ENCODE data around the gene MX2.
"Not testable (repeated sequence)": the region's sequence is repeated elsewhere in the genome, so short reads cannot be mapped to it uniquely, and the experiment has no call there.

The MX2 gene

GRCh38 chr21:41333752-41334151, 28.1 kb upstream of the MX2 start:
- DNase-seq (ENCODE audit: insufficient read length, low spot score) (no peak), FAIRE-seq (no peak)

GRCh38 chr21:41337515-41337914, 24.3 kb upstream of the MX2 start:
- FAIRE-seq (peak; percentile 83), DNase-seq (ENCODE audit: insufficient read length, low spot score) (no peak)

GRCh38 chr21:41338455-41338854, 23.4 kb upstream of the MX2 start:
- DNase-seq (ENCODE audit: insufficient read length, low spot score) (no peak), FAIRE-seq (no peak)

GRCh38 chr21:41342035-41342434, 19.8 kb upstream of the MX2 start:
- FAIRE-seq (no peak), DNase-seq (ENCODE audit: insufficient read length, low spot score) (no peak)

- no peak for FAIRE-seq
- no peak for DNase-seq (ENCODE audit: insufficient read length, low spot score)
These were observed 17.7 kb upstream of the MX2 start for GRCh38 chr21:41344146-41344545.

GRCh38 chr21:41345356-41345755, 16.5 kb upstream of the MX2 start:
- no peak for DNase-seq (ENCODE audit: insufficient read length, low spot score)
- FAIRE-seq = no peak

- FAIRE-seq = no peak
- DNase-seq (ENCODE audit: insufficient read length, low spot score) = no peak
These were observed 15.7 kb upstream of the MX2 start for GRCh38 chr21:41345934-41346685.

GRCh38 chr21:41346758-41347157, 15.1 kb upstream of the MX2 start:
- no peak for FAIRE-seq

GRCh38 chr21:41348434-41348833, 13.4 kb upstream of the MX2 start:
- no peak for DNase-seq (ENCODE audit: insufficient read length, low spot score)
- FAIRE-seq = no peak

More at GRCh38 chr21:41346758-41347157, 15.1 kb upstream of the MX2 start:
- DNase-seq (ENCODE audit: insufficient read length, low spot score) = no peak

- DNase-seq (ENCODE audit: insufficient read length, low spot score) (no peak), FAIRE-seq (no peak)
These were observed 12.7 kb upstream of the MX2 start for GRCh38 chr21:41349126-41349525.

GRCh38 chr21:41349619-41350390, 12.0 kb upstream of the MX2 start:
- DNase-seq (ENCODE audit: insufficient read length, low spot score) (no peak), FAIRE-seq (no peak)

- no peak for DNase-seq (ENCODE audit: insufficient read length, low spot score)
- no peak for FAIRE-seq
These were observed 11.2 kb upstream of the MX2 start for GRCh38 chr21:41350436-41351155.

GRCh38 chr21:41357546-41357945, 4.3 kb upstream of the MX2 start:
- no peak for DNase-seq (ENCODE audit: insufficient read length, low spot score)
- no peak for FAIRE-seq

GRCh38 chr21:41358193-41359166, 3.3 kb upstream of the MX2 start:
- FAIRE-seq = no peak
- no peak for DNase-seq (ENCODE audit: insufficient read length, low spot score)

GRCh38 chr21:41359286-41359685, 2.5 kb upstream of the MX2 start:
- FAIRE-seq (no peak), DNase-seq (ENCODE audit: insufficient read length, low spot score) (no peak)

- not testable (repeated sequence) for FAIRE-seq; DNase-seq (ENCODE audit: insufficient read length, low spot score)
These were observed 2.1 kb upstream of the MX2 start for GRCh38 chr21:41359754-41360071.

GRCh38 chr21:41360072-41360821, 1.6 kb upstream of the MX2 start:
- DNase-seq (ENCODE audit: insufficient read length, low spot score) (no peak), FAIRE-seq (no peak)

- FAIRE-seq = no peak
- DNase-seq (ENCODE audit: insufficient read length, low spot score) = no peak
These were observed 608 bp upstream of the MX2 start for GRCh38 chr21:41361053-41361785.

Data from HTR-8/SVneo (cell line).